Transverse colon (tissue), 4 donors: ENCODE results near the gene IL17C. TPM values are rescaled to one million over a fixed set of nuclear protein-coding genes. Genes with fewer than 3 reads are reported as not detected.

Experiments
- DNase-seq: peaks from one replicate; pipeline ENCODE4 v3.0.0-alpha.2; 2019
- H3K27ac ChIP-seq, 4 donors: fragments of 200-600 bp; sonication (generic); 2 replicates each; pipeline ENCODE4 v1.5.1; 2016 to 2018; ENCODE audit warnings: inconsistent platforms in 4 of 4
- H3K27me3 ChIP-seq: fragments of 200-600 bp; sonication (generic); 2 replicates; pipeline ENCODE4 v1.5.1; 2017; ENCODE audit warnings: inconsistent platforms
- H3K36me3 ChIP-seq, 4 donors: fragments of 200-600 bp; sonication (generic); 2 replicates each; pipeline ENCODE4 v1.5.1; 2017 to 2019; ENCODE audit warnings: inconsistent platforms in 4 of 4
- H3K4me1 ChIP-seq, 4 donors: fragments of 200-600 bp; sonication (generic); 2 replicates each; pipeline ENCODE4 v1.5.1; 2017 to 2020; ENCODE audit warnings: inconsistent platforms in 4 of 4
- H3K4me3 ChIP-seq, 4 donors: fragments of 200-600 bp; sonication (generic); 1 replicate in 1 of 4; 2 replicates in 3 of 4; pipeline versions ENCODE4 v1.5.1 to v1.6.1; 2017 to 2019; ENCODE audit warnings: inconsistent platforms in 4 of 4
- H3K9me3 ChIP-seq, 2 donors: fragments of 200-600 bp; sonication (generic); 2 replicates each; pipeline ENCODE4 v1.5.1; 2017 to 2019; ENCODE audit warnings: inconsistent platforms in 2 of 2
- CTCF ChIP-seq, 5 experiments: fragments of 200-600 bp in 3 of 5; fragments of 450-650 bp in 2 of 5; sonication (generic) in 3 of 5; IDR thresholded peaks; 1 replicate in 2 of 5; 2 replicates in 3 of 5; pipeline ENCODE4 v1.5.1; 2016 to 2017; ENCODE audit warnings: antibody characterized with exemption in 5 of 5, inconsistent platforms in 3 of 5, mild to moderate bottlenecking in 2 of 5, moderate library complexity in 1 of 5
- EP300 ChIP-seq: sonication (generic); formaldehyde crosslinking; IDR thresholded peaks from one replicate; pipeline ENCODE4 v1.6.1; 2017; ENCODE audit warnings: antibody characterized with exemption, low read depth
- POLR2A ChIP-seq: fragments of 450-650 bp; IDR thresholded peaks from one replicate; pipeline ENCODE4 v1.6.1; 2016; ENCODE audit warnings: antibody characterized with exemption, mild to moderate bottlenecking, moderate library complexity
- POLR2AphosphoS5 ChIP-seq, 3 donors: sonication (generic); formaldehyde crosslinking; IDR thresholded peaks; one replicate each; pipeline ENCODE4 v1.6.1; 2016; ENCODE audit warnings: antibody characterized with exemption in 3 of 3
- WGBS, 2 donors: methylation state at CpG; one replicate each; pipeline ENCODE4 v1.1.5; 2018; ENCODE audit warnings: low coverage in 1 of 2; 5-methylcytosine and 5-hydroxymethylcytosine counted together
- in situ Hi-C, 4 donors: fragments of 200-750 bp; cut with MboI; loops; one replicate each; pipeline versions ENCODE4 v1.15.0 to v1.15.1; 2017; ENCODE audit warnings: low sequenced_read_pairs in 3 of 4, low pct_ligation_motif_present in 1 of 4, low pct_unique_long_range_greater_than_20kb in 1 of 4
- intact Hi-C: fragments of 100-400 bp; cut with DNase I; formaldehyde crosslinking; loops from one replicate; pipeline ENCODE4 v1.15.1; 2023; ENCODE audit warnings: low total_unique reads
- total RNA-seq, 4 donors: library from RNA; depleted of rRNA; stranded (reverse); fragments of >200 nt; gene quantifications; one replicate each; pipeline ENCODE4 v1.1.0, GENCODE V29; 2016

Gene IL17C
- total RNA-seq, 4 donors from 2014 or later = not detected

GRCh38 chr16:88645941-88646340 lies 7.6 kb downstream of the IL17C start:
- in situ Hi-C loops = no loop called here
- no peaks in the 10 kb centered on the region for H3K36me3 ChIP-seq
- H3K4me3 ChIP-seq = no peak overlapping the region
- H3K27ac ChIP-seq = peak overlapping the region in 1 of 4 donors; percentile 65
- intact Hi-C loops = no loop called here
- 76% methylated on average over 18 of the region's 23 CpGs; no CpG with 5 or more reads in 1 of the 2 donors for WGBS, 2 donors
- TF ChIP-seq CTCF (IDR thresholded peaks at IDR 0.05) = no peak
- no peak for TF ChIP-seq POLR2AphosphoS5 (IDR thresholded peaks at IDR 0.05)
- TF ChIP-seq POLR2A = no peak
- no peak for TF ChIP-seq EP300
- DNase-seq = no peak
- H3K9me3 ChIP-seq = no peaks in the 10 kb centered on the region
- peaks cover 6 to 34% (median 18%) of the 10 kb centered on the region in 4 donors for H3K4me1 ChIP-seq
- H3K27me3 ChIP-seq = peaks cover 3% of the 10 kb centered on the region

- H3K4me3 ChIP-seq = no peak overlapping the region
- in situ Hi-C loops (no loop called here), intact Hi-C loops (no loop called here)
- 92% methylated on average over 25 of the region's 28 CpGs; no CpG with 5 or more reads in 1 of the 2 donors for WGBS, 2 donors
- TF ChIP-seq POLR2A (no peak), POLR2AphosphoS5 (IDR thresholded peaks at IDR 0.05) (no peak), EP300 (no peak), CTCF (IDR thresholded peaks at IDR 0.05) (no peak)
- H3K27me3 ChIP-seq = no peaks in the 10 kb centered on the region
- DNase-seq = no peak
- peaks cover 9 to 40% (median 23%) of the 10 kb centered on the region in 4 donors for H3K4me1 ChIP-seq
- no peaks in the 10 kb centered on the region for H3K36me3 ChIP-seq
- peak overlapping the region in 1 of 4 donors; percentile 65 for H3K27ac ChIP-seq
- H3K9me3 ChIP-seq = no peaks in the 10 kb centered on the region
These were observed 8.1 kb downstream of the IL17C start for GRCh38 chr16:88646345-88647034.

GRCh38 chr16:88647178-88648070 lies 9.1 kb downstream of the IL17C start:
- TF ChIP-seq EP300 = no peak
- TF ChIP-seq POLR2AphosphoS5 (IDR thresholded peaks at IDR 0.05) = no peak
- TF ChIP-seq POLR2A = no peak
- TF ChIP-seq CTCF (IDR thresholded peaks at IDR 0.05) = no peak
- no peak for DNase-seq
- in situ Hi-C loops (no loop called here), intact Hi-C loops (no loop called here)
- H3K27me3 ChIP-seq = no peaks in the 10 kb centered on the region
- H3K4me3 ChIP-seq = no peak overlapping the region
- no peaks in the 10 kb centered on the region for H3K9me3 ChIP-seq
- H3K27ac ChIP-seq = no peak overlapping the region
- 93% methylated on average over 22 of the region's 22 CpGs; no CpG with 5 or more reads in 1 of the 2 donors for WGBS, 2 donors
- H3K4me1 ChIP-seq = peaks cover 9 to 44% (median 28%) of the 10 kb centered on the region in 4 donors
- no peaks in the 10 kb centered on the region for H3K36me3 ChIP-seq
